Tibial nerve (tissue), 3 donors: Measurements from ENCODE around the gene LINC01488.

ENCODE experiments used
- POLR2A ChIP-seq, 2 donors: fragments of 450-650 bp; IDR thresholded peaks; one replicate each; pipeline ENCODE4 v1.6.1; 2017; ENCODE audit warnings: antibody characterized with exemption in 2 of 2, mild to moderate bottlenecking in 2 of 2, moderate library complexity in 2 of 2
- TF ChIP-seq, protein P1 (sequence below), 5 experiments: fragments of 200-600 bp in 3 of 5; fragments of 450-650 bp in 2 of 5; sonication (generic) in 3 of 5; IDR thresholded peaks; one replicate each; pipeline ENCODE4 v1.5.1; 2016 to 2019; ENCODE audit warnings: antibody characterized with exemption in 5 of 5, mild to moderate bottlenecking in 3 of 5, moderate library complexity in 2 of 5

GRCh38 chr11:69447786-69448185, 33.7 kb upstream of the LINC01488 start:
- TF ChIP-seq, protein P1, sequence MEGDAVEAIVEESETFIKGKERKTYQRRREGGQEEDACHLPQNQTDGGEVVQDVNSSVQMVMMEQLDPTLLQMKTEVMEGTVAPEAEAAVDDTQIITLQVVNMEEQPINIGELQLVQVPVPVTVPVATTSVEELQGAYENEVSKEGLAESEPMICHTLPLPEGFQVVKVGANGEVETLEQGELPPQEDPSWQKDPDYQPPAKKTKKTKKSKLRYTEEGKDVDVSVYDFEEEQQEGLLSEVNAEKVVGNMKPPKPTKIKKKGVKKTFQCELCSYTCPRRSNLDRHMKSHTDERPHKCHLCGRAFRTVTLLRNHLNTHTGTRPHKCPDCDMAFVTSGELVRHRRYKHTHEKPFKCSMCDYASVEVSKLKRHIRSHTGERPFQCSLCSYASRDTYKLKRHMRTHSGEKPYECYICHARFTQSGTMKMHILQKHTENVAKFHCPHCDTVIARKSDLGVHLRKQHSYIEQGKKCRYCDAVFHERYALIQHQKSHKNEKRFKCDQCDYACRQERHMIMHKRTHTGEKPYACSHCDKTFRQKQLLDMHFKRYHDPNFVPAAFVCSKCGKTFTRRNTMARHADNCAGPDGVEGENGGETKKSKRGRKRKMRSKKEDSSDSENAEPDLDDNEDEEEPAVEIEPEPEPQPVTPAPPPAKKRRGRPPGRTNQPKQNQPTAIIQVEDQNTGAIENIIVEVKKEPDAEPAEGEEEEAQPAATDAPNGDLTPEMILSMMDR (IDR thresholded peaks at IDR 0.05), result no peak
- no peak for TF ChIP-seq POLR2A (IDR thresholded peaks at IDR 0.05)
